Stimulated activated CD4-positive, alpha-beta T cell treated with anti-CD3 and anti-CD28 coated beads, Interleukin-4, amount 100 ng/mL, for 4 hours (primary cell): ENCODE results near the gene NCOA1.
"Not testable (repeated sequence)": the region's sequence is repeated elsewhere in the genome, so short reads cannot be mapped to it uniquely, and the experiment has no call there.

Source experiments
- DNase-seq, 2 experiments: peaks; one replicate each; pipeline ENCODE4 v3.0.0-alpha.2; 2020

The NCOA1 gene

GRCh38 chr2:24509425-24509824, 18.4 kb downstream of the NCOA1 start:
- no peak for DNase-seq

GRCh38 chr2:24509840-24510239, 18.8 kb downstream of the NCOA1 start:
- no peak for DNase-seq

GRCh38 chr2:24510771-24511170, 19.7 kb downstream of the NCOA1 start:
- DNase-seq, result no peak

GRCh38 chr2:24511198-24511597, 20.1 kb downstream of the NCOA1 start:
- no peak for DNase-seq

- no peak for DNase-seq
These were observed 20.8 kb downstream of the NCOA1 start for GRCh38 chr2:24511894-24512293.

- no peak for DNase-seq
These were observed 21.4 kb downstream of the NCOA1 start for GRCh38 chr2:24512404-24512803.

GRCh38 chr2:24512831-24513230, 21.8 kb downstream of the NCOA1 start:
- DNase-seq, result no peak

GRCh38 chr2:24513281-24514071, 22.4 kb downstream of the NCOA1 start:
- no peak for DNase-seq

GRCh38 chr2:24514820-24515219, 23.8 kb downstream of the NCOA1 start:
- no peak for DNase-seq

GRCh38 chr2:24515335-24515734, 24.3 kb downstream of the NCOA1 start:
- no peak for DNase-seq

- DNase-seq, result no peak
These were observed 24.8 kb downstream of the NCOA1 start for GRCh38 chr2:24515831-24516230.

- DNase-seq, result no peak
These were observed 26.2 kb downstream of the NCOA1 start for GRCh38 chr2:24517247-24517646.

- no peak for DNase-seq
These were observed 29.1 kb downstream of the NCOA1 start for GRCh38 chr2:24520175-24520574.

- DNase-seq, result no peak
These were observed 30.3 kb downstream of the NCOA1 start for GRCh38 chr2:24521162-24521857.

GRCh38 chr2:24521975-24522639, 31.1 kb downstream of the NCOA1 start:
- DNase-seq, result no peak

- no peak for DNase-seq
These were observed 36.5 kb downstream of the NCOA1 start for GRCh38 chr2:24527536-24527935.

- no peak for DNase-seq
These were observed 39.7 kb downstream of the NCOA1 start for GRCh38 chr2:24530796-24531195.

- not testable (repeated sequence) for DNase-seq
These were observed 40.6 kb downstream of the NCOA1 start for GRCh38 chr2:24531610-24532009.

- DNase-seq, result not testable (repeated sequence)
These were observed 41.0 kb downstream of the NCOA1 start for GRCh38 chr2:24532057-24532456.

GRCh38 chr2:24533574-24533973, 42.5 kb downstream of the NCOA1 start:
- DNase-seq, result not testable (repeated sequence)

GRCh38 chr2:24538720-24539119, 47.7 kb downstream of the NCOA1 start:
- no peak for DNase-seq

GRCh38 chr2:24539258-24539657, 48.2 kb downstream of the NCOA1 start:
- DNase-seq, result no peak

- no peak for DNase-seq
These were observed 49.0 kb downstream of the NCOA1 start for GRCh38 chr2:24540011-24540477.

- DNase-seq, result no peak
These were observed 50.6 kb downstream of the NCOA1 start for GRCh38 chr2:24541621-24542020.
